Peyer's patch (tissue), 4 donors: ENCODE measurements around the gene AASDH.

Experiments used
- POLR2A ChIP-seq, 2 donors: fragments of 450-650 bp; IDR thresholded peaks; one replicate each; pipeline ENCODE4 v1.5.1; 2017; ENCODE audit warnings: antibody characterized with exemption in 2 of 2, mild to moderate bottlenecking in 2 of 2, moderate library complexity in 2 of 2
- TF ChIP-seq, protein P1 (sequence below), 6 experiments: fragments of 450-650 bp in 4 of 6; fragments of 200-600 bp in 2 of 6; sonication (generic) in 1 of 6; IDR thresholded peaks; one replicate each; pipeline ENCODE4 v1.5.1; 2017 to 2019; ENCODE audit warnings: antibody characterized with exemption in 6 of 6, mild to moderate bottlenecking in 3 of 6, moderate library complexity in 1 of 6

DNA sequence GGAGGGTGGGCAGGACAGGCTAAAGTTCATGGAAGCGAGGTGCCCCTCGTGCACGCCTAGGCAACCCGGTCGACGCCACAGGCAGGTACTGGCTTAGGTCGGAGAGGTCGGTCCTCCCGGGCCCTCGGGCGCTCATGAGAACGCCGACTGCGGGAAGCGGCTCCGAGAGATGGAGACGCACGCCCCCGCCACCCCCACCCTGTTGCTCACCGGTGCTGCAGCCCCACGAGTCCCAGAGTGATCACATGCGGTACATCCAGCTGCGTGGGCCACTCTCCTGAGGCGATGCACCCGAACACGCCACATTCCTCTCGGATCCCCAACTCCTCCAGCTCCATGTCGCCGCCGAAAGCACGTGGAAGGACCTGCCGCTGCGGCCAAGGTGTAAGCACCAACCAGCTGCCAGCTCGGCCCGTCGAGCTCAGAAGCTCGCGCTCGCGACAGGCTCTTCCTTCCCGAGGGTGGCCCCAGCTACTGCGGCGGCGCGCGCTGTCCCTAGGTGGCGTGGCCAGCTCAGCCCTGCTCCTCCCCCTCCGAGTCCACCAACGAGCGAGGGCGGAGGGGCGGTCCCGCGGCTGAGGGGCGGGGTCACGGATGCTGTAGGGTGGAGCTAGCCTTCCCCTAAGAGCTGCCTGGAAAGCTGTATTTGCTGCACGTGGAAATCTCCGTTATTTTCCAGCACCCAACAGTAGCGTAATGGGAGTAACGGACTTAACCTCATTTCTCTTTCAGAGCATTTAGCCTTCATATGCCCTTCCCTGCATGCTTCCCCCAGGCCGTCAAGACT, 48.0 kb upstream of the AASDH start, which contains the start of gene PPAT:
- TF ChIP-seq, protein P1, sequence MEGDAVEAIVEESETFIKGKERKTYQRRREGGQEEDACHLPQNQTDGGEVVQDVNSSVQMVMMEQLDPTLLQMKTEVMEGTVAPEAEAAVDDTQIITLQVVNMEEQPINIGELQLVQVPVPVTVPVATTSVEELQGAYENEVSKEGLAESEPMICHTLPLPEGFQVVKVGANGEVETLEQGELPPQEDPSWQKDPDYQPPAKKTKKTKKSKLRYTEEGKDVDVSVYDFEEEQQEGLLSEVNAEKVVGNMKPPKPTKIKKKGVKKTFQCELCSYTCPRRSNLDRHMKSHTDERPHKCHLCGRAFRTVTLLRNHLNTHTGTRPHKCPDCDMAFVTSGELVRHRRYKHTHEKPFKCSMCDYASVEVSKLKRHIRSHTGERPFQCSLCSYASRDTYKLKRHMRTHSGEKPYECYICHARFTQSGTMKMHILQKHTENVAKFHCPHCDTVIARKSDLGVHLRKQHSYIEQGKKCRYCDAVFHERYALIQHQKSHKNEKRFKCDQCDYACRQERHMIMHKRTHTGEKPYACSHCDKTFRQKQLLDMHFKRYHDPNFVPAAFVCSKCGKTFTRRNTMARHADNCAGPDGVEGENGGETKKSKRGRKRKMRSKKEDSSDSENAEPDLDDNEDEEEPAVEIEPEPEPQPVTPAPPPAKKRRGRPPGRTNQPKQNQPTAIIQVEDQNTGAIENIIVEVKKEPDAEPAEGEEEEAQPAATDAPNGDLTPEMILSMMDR (IDR thresholded peaks at IDR 0.05), result peak in 5 of 6 experiments; percentile 24 to 61 (median 54)
- peak in 1 of 2 donors; percentile 64 for TF ChIP-seq POLR2A (IDR thresholded peaks at IDR 0.05)
